GM21723 (cell line): ENCODE results near the gene NOX5.
"Not testable (repeated sequence)": the region's sequence is repeated elsewhere in the genome, so short reads cannot be mapped to it uniquely, and the experiment has no call there.

Source experiments
- ATAC-seq: cut with Tn5 transposase; IDR thresholded peaks from one replicate; pipeline ENCODE4 v1.9.1; 2021; ENCODE audit warnings: mild to moderate bottlenecking, moderate library complexity; ENCODE audit not compliant: unreplicated experiment

NOX5 gene, protein sequence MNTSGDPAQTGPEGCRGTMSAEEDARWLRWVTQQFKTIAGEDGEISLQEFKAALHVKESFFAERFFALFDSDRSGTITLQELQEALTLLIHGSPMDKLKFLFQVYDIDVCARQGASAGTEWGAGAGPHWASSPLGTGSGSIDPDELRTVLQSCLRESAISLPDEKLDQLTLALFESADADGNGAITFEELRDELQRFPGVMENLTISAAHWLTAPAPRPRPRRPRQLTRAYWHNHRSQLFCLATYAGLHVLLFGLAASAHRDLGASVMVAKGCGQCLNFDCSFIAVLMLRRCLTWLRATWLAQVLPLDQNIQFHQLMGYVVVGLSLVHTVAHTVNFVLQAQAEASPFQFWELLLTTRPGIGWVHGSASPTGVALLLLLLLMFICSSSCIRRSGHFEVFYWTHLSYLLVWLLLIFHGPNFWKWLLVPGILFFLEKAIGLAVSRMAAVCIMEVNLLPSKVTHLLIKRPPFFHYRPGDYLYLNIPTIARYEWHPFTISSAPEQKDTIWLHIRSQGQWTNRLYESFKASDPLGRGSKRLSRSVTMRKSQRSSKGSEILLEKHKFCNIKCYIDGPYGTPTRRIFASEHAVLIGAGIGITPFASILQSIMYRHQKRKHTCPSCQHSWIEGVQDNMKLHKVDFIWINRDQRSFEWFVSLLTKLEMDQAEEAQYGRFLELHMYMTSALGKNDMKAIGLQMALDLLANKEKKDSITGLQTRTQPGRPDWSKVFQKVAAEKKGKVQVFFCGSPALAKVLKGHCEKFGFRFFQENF

DNA sequence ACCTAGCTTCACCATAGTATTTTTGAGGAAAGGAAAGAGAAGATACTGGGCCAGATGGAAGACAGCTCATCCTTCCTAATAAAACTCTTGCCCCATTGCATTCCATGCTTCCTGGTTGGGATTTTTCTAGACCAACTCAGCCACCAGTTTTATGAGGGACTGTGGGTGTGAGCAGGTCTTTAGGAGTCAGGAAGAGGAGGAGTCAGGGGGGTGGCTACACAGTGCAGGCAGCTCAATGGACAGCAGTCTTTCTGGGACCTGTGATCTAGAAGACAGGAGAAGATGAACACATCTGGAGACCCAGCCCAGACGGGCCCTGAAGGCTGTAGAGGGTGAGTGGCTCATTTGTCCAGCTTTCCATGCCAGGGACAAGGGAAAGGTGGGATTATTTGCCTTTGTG, at the start of gene NOX5:
TSS of gene NOX5 (plus strand) at position 242 of the 400 bp plus-strand sequence. CDS start at position 283, 41 bp downstream.
- no peak for ATAC-seq

DNA sequence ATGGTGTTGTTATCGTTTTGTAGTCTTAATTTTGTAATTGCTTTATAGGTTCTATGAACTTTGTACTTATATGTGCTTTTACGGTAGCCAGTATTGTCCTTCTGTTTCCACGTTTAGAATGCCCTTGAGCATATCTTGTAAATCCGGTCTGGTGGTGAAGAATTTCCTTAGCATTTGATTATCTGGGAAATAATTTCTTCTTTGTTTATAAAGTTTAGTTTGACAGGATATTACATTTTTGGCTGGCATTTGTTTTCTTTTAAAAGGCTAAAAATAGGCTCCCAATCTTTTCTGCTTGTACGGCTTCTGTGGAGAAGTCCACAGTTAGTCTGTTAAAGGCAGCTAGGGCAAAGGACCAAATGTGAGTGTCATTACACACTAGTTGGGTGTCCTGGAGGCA, 47.5 kb upstream of the NOX5 start:
- no peak for ATAC-seq

DNA sequence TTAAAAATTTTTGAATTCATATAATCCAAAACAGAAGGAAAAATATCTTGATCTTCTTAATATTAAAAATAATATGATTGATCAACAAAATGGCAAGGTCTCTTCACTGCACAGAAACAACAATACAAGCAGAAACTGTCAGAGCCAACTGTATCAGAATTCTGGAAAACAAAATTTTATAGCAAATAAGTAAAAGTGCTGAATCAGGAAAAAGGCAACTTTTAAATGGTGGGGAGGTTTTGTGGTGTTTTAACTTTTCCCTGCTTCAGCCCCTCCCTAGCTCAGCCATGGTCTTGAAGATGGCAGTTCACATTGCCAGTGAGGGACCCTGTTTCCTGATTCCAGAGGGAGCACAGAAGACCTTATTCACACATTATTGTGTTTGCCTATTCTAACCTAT, 46.5 kb upstream of the NOX5 start:
- ATAC-seq: no peak

DNA sequence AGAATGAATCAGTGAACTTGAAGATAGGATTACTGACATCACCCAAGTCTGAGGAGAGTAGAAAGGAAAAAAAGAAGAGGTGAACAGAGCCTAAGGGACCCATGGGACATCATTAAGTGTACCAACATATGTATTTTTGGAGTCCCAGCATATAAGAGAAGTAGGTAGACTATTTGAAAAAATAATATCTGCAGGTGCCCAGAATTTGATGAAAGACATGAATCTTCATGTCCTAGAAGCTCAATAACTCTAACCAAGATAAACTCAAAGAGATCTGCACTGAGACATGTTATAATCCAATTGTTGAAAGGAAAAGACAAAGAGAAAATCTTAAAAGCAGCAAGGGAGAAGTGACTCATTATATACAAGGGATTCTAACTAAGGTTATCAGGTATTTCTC, 45.2 kb upstream of the NOX5 start:
- ATAC-seq: no peak

DNA sequence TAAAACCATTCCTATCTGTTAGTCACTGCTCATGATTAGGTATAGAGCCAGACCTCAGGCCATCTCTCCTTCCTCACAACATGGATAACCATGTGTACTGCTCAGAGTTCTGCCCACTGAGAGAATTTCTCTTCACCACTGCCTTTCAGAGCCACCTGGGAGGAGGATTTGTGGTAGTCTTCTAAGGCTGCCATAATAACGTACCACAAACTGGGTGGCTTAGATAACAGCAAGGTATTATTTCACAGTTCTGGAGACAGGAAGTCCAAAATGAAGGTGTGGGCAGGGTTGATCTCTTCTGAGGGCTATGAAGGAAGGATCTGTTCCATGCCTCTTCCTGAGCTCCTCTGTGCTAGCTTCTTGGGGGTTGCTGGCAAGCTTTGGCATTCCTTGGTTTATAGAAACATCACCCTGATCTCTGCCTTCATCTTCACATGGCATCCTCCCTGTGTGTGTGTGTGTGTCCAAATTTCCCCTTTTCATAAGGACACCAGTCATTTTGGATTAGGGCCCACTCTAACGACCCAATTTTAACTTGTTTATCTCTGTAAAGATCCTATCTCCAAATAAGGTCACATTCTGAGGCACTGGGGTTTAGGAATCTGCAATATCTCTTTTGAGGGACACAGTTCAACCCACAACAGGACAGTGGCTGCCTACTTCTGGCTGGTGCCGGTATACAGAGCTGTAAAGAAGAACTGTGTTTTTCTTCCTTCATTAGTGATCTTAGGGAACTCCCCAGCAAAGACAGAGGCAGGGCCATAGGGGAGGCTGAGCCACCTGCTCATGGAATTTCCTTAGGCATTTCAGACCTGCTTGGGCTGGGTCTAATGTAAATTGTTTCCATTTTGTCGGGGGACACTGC, 42.1 kb upstream of the NOX5 start:
- ATAC-seq: no peak

DNA sequence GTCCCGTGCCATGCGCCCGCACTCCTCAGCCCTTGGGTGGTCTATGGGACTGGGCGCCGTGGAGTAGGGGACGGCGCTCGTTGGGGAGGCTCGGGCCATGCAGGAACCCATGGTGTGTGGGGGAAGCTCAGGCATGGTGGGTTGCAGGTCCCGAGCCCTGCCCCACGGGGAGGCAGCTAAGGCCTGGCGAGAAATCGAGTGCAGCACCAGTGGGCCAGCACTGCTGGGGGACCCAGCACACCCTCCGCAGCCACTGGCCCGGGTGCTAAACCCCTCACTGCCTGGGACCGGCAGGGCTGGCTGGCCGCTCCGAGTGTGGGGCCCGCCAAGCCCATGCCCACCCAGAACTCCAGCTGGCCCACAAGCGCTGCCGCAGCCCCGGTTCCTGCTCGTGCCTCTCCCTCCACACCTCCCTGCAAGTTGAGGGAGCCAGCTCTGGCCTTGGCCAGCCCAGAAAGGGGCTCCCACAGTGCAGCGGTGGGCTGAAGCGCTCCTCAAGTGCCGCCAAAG, 38.8 kb upstream of the NOX5 start:
- ATAC-seq: not testable (repeated sequence)

DNA sequence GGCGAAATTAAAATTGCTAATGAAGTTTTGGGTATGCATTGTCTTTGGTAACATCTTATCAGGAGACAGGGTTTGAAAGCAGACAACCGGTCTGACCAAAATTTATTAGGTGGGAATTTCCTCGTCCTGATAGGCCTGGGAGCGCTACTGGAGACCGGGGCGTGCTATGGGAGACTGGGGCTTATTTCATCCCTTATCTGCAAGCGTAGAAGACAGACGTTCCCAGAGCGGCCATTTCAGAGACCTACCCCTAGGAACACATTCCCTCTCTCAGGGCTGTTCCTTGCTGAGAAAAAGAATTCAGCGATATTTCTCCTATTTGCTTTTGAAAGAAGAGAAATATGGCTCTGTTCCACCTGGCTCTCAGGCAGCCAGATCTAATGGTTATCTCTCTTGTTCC, 37.1 kb upstream of the NOX5 start:
- not testable (repeated sequence) for ATAC-seq

DNA sequence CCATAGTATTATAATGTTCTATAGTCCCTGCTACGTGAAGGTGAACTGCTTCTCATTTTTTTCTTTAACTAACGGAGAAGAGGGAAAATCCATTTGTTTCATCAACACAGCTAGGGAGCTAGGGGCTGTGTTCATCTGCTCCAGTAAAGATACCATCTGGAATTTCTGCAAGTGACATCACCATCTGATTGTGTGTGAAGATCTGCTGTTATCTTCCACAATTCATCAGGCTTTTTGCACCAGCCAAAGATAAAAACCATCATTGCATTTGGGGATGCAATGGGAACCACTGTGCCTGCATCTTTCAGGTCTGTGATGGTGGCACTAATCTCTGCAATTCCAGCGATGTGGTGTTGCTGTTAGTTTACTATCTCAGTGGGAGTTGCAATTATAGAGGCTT, 35.5 kb upstream of the NOX5 start:
- ATAC-seq: no peak

DNA sequence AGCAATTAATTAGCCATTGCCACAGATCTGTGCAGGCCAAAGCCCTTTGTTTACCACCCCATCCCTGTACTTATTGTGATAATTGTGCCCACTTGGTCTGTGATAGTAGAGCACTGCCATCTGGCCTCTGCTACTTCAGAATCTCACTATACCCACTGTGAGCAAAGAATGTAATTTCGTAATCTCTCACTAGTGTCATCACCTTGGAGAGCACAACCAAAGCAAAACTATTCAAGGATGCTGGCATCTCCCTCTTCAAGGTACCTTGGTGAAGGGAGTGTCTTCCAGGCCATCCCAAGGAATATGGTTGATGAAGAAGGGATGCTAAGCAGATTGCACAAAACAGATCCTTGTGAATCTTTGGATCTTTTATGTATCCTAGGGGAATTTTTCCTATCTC, 34.7 kb upstream of the NOX5 start:
- ATAC-seq: no peak

DNA sequence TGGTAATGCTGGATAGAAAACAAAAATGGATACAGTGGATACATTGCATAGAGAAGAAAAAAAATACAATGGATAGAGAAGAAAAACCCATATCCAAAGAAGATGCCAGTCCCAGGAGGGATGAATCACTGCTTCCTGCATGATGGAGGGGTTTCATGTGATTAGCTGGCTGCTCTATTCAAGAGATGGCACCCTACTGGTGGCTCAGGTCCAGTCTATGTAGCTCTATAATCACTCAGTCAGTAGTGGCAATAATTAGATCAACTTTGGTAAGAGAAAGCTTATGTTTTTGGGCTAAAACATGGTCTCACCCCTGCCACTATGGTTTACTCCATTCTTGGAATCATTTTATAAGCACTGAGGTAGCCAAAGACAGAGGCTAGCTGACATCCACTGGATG, 33.7 kb upstream of the NOX5 start:
- ATAC-seq: no peak

DNA sequence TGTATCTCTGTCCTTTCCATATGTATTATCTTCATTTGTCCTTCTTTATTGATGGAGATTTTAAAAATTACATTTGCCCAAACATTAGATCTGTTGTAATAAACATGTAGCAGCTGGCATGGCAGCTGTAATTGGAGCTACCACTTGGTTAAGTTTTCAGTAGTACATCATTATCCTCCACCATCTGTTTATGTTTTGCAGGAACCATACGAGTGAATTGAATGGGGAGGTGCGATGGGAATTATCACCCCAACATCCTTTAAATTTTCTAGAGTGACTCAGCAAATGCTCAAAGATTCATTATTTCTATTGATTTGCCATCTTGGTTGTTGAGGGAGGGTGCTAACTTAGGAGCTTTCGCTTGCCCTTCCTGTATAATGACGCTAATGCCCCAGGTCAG, 32.6 kb upstream of the NOX5 start:
- no peak for ATAC-seq

DNA sequence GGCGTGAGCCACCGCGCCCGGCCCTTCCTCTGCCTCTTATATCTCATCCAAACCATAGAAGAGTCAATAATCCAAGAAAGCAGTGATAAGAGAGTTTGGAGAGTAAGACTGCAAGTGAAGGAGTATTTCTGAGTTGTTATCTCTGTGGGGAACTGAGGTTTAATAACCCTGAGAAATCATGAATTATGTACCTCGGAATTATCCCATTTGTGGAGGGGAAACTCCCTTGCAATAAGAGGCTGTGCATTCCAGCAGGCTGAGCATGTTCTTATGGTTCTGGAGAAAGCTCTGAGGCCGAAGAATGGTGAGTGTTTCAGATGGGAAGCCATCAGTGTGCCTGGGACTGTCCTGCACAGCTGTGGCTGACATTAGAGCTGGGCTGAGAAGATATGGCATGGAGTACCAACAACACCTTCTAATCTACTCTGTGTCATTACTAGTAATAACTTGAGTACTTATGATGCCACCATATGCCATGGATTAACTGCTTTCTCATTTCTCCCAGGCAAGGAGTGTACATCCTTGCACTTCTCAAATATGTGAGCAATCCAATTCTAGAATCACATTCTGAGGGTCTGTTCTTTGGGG, 31.4 kb upstream of the NOX5 start:
- ATAC-seq: no peak

DNA sequence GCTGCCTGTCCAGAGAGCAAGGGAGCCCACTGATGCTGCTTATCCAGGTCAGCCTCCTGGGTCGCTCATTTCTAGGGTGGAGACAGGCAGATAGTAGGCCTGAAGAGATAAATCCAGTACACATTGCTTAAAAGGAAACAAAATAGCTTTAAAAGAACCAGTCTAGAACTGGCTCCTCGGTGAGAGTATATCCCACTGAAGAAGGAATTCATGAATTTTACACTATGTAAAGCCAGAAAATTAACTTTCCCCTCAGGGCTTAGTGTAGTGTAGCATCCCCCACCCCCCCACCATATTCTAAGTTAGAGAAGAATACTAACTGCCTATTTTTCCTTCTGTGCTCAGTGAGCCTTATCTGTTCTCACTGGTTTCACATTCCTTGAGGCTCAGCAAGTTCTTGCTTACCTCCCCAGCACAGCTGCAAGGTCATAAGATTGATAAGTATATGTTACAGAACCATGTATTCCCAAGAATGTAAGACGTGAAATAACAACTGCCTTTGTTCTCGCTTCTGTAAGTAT, 30.5 kb upstream of the NOX5 start:
- no peak for ATAC-seq

DNA sequence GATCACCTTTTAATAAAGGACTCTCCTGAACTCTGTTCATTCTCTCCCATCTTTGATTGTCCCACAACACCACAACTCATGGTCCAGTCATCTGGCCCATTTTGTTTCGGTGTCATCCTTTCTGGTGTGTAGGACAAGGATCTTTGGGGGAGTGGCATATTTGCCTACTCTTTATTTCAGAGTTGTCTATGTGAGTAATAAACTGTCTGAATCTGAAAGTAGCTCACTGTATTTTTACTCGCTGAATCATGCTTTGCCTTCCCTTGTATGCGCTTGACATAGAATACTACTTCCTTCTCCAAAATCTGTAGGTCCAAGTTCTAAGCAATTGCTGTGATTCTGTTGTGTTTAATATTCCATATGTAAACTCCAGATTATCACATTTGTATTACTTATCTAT, 29.9 kb upstream of the NOX5 start:
- ATAC-seq: no peak

DNA sequence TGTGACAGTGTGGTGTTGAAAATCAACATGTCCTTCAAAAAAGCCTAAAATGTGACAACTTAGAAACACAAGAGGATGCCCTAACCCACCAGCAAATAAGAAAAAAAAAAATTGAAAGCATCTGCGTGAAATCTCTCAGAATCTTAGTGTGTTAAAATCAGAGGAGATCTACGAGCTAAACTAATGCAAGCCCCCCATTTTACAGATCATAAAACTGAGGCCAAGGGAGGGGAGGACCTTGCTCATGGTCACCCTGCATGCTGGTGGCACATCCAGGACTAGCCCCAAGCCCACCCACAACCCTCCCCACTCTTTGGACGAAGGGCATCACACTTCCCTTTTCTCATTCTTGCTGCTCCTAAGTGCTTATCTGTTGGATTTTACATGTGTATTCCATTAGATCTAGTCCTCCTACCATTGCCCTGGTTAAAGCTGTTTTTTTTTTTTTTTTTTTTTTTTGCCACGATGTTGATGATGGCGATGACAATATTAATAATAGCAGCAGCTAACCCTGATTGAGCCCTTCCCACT, 29.1 kb upstream of the NOX5 start:
- no peak for ATAC-seq

DNA sequence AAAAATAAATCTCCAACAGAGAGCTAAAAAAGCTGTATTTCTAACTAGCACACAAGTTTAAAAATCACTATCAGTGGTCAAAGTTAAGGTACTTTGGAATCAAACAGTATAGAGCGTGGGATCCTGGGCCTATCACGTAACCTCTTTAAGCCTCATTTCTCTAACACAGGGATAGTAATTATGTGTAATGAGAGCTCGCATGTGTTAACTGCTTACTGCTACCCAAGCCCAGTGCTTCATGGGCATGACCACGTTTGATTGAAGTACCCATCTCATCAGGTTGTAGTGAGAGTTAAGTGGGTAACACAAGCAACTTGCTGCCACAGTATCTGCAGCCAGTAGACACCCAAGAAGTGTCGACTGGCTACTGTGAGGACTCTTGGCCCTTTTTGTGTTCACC, 28.2 kb upstream of the NOX5 start:
- no peak for ATAC-seq

DNA sequence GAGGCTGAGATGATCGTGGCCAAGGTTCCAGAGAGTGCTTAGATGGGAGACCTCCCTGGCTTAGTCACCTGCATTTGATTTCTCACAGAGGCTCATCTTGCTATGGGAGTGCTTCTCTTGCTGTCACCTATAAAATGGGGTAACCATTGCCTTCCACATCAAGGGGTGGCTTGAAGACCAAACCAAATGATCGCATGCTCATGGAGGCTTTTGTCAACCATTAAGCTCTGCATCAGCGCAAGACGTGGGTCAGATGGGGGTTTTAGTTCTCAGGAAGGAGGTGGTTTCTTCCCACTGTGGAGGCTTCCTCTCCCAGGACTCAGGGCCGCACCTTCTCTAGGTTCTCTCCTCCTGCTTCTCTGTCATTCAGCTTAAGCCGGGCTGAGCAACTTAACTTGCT, 27.4 kb upstream of the NOX5 start:
- no peak for ATAC-seq

DNA sequence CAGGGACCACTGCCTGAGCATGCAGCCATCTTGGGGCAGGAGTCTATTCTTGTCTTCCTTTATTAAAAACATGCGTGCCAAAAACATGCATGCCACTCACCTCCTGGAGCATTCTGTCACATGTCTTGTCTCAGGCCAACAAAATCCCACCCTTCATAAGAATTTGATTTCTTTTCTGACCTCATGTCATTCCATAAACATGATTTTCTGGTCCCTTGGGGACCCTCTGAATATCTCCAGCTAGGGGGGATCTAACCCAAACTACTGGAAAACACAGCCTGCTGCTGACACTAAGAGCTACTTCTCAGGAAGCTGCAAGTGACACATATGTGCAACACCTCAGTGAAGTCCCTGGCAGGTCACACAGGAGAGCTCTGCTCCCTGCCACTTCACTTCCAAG, 26.8 kb upstream of the NOX5 start:
- ATAC-seq: no peak

DNA sequence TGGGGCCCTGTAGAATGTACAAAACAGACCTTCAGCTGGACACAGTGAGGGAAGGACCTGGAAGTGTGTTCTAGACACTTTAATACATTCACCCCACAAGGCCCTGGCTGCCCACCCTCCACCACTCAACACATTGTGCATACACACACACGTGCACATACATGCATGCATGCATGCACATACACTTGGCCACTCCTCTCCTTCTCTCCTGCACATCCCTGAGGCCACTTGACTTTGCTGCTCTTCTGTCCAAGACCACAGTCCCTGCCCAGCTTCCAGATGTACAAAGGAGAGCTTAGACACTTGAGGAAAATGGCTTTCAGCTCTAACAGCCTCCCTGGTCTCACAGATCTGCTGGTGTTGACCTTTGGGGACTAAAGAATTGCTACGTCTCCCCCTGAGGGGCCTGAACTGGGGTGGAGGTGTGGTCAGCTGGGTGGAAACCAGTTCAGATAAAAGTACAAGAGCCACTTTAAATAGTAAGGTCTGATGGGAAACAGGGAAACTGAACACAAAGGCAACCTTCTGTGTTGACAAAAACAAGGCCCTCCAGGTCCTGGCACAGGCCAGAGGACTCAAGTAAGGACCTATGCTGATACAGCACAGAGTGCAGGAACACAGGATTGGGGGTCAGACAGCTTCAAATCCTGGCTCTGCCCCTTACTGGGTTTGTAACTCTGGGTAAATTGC, 24.8 kb upstream of the NOX5 start:
- ATAC-seq: no peak
